IPS-NIHi11 (cell line): ENCODE measurements around the gene TMEM184B.

ENCODE experiments used
- DNase-seq: peaks from one replicate; pipeline ENCODE4 v3.0.0; 2012; ENCODE audit warnings: mixed read lengths, low spot score

The TMEM184B gene

DNA sequence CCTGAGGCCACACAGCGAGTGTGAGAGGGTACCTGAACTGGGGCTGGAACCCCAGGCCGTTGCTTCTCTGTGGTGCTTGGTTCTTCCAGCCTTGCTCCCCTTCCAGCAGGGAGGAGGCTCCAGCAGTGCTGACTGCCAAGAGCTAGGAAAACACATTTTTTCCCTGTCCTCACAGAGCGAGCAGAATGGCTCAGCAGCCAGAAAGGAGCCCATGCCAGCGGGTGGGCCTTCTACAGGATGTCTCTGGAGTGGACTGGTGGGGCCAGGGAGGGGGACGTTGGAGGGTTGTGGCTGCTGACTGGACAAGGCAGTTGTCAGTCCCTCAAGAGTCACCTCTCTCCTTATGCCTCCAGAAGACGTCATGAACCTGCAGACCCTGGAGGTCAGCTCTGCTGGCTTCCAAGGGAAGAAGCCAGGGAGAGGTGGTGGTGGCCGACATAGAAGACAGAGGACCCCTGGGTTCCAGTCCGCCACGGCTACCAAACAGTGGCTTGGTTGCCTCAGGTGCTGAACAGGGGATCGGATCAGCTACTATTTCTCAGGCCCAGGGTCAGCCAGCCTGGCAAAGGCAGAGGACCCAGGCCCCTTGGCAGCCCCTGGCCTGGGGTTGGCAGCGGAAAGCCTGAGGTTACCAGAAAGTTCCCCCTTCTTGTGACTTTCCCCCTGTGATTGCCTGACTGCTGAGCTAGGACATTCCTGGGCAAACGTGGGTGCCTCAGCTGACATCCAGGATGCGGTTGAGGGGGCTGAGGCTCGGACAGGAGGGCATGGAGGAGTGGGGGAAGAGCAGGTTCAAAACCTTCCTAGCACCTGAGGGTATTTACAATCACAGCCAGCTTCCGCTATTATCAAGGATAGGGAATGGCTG, 67.3 kb downstream of the TMEM184B start:
- DNase-seq = no peak

DNA sequence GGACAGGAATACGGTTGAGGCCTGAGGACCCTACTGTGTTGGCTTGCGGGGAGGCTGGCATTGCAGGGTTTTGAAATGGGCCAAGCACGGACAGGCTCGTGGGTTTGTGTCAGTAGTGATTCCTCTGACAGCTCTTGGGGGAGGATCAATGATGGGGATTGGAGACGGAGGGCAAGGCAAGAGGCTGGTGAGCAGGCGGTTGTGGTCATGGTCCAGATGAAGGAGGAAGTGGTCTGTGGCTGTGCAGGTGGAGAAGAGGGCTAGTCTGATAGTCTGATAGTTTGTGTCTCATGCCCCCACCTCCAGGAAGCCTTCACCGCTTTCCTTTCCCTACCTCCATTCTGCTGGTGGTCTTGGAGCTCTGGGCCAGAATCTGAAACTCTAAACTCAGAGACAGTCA, 68.0 kb downstream of the TMEM184B start:
- DNase-seq = no peak

DNA sequence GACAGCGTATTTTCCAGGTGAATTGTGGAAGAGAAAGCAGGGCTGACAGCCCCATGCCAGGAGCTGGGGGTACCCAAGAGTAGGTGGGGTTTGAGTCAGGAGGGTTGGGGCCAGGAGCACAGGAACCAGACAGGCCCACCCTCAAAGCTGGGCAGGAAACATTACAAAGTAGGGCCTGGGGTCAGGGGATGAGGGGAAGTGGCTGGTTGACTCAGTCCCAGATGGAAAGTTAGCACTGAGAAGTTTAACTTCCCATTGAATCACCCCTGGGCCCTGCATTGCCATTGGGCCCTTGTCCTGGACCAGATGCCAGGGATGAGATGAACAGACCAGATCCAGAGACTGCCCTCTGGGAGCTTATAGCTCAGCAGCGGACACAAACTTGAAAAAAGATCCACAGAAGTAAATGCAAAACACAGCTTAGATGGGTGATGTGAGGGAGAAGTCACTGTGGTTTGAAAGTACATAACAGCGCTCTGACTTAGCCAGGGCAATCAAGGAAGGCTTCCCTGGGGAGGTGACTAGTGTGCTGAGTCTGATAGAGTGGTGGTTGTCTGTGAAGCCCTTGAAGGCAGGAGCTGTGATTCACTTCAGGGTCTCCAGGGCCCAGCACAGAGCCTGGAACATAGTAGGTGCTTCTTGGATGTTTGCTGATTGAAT, 68.8 kb downstream of the TMEM184B start:
- no peak for DNase-seq

DNA sequence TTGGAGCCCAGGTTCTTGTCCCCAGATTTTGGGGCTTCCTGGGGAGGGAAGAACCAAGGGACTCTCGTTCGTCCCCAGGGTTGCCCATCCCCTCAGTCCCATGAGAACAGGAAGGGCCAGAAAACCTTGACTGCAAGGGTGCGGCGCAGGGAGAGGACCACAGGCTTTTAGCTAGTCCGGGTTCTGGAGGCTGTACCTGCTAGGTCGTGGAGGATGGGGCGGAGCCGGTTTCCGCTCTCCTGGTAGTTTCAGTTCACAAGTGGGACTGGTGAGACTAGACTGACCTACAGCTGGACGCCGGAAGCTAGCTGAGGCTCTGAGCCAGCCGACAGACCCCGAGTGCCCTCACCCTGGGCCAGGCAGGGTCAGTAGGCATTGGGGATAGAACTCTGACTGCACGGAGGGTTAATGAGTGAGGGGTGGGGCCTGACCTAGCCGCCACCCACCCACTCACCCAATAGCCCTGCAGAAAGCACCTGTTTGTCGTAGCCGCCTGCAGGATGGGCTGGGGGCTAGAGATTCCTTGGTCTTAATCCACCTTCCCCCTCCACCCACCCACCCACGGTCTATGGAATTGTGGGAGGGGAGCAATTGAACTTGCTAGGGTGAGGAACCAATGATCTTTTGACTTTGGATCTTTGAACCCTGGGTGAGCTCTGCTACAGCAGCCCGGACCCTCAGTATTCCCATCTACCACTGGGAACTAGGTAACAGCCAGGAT, 69.6 kb downstream of the TMEM184B start:
- DNase-seq = peak; percentile 73

DNA sequence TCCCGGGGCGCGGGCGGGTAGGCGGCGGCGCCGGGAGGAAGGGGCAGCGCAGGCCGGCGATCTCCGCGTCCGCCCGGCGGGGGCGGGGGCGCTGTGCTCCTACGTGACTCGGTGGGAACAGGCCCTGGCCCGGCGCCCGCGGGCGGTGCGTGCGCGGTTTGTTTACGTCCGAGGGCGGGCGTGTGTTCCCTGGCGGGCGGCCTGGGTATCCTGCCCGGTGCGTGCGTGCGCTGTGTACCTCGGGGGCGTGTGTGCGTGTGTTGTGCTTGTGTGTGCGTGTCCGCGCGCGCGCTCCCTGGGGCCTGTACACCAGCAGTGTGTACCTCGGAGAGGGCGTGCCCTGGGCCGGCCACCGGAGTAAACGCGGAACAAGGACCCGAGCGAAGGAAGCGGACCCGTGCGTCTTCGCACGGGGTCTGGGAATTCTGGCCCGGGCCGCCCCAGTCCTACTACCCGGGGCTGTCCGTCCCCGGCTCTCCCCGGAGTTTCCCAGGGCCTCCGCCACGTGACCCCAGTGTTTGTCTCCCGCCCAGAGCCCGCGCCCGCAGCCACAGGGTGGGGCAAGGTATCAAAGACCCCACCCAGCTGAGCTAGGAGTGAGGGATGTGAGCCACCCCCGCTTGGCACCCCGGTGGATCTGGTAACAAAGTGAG, 70.2 kb downstream of the TMEM184B start:
- DNase-seq = peak; percentile 70

DNA sequence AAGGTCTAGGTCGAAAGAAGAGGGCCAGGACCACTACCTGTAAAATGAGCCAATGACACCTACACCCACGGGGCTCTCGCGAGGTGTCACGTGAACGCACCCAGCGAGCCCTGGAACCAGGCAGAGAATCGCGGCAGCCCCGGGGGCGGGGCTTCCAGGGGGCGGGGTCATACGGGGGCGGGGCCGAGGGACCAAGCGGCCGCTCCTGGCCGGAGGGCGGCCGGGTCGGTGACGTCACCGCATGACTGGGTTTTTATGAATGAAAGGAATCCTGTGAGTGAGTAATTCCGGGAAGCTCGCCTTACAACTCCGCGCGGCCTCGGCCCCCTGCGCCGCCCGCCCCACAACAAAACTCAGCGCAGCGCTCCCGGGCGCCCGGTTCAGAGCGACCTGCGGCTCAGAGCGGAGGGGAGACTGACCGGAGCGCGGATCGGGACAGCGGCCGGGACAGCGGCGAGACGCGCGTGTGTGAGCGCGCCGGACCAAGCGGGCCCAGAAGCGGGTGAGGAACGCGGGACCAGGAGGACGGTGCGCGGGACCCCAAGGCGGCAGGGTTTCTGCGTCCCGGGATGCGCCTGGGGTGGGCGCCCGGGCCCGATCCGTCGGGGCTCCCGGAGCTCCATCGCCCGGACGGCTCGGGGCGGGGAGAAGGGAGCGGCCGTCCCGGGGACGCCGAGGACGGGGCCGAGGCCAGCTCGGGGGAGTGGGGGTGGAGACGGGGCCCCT, 70.9 kb downstream of the TMEM184B start, which contains the start of gene MAFF:
Gene MAFF (plus strand): TSS at position 284 of the 726 bp plus-strand sequence. CDS start 11,860 bp downstream, outside the sequence.
- peak; percentile 98 for DNase-seq

DNA sequence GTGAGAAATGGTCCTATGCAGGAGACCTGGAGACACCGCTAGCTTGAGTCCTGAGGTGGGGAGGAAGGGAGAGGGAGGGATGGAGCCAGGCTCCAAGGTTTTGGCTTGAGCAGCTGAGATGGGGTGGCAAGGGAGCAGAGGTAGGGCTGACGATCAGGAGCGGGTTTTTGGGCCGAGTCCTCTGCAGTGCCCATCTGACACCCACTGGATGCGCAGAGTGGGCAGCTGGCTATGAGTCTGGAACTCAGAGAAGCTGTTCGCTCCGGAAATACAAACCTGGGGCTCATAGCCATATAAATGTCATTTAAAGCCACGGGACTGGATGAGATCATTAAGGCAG, 71.5 kb downstream of the TMEM184B start:
- DNase-seq = no peak

DNA sequence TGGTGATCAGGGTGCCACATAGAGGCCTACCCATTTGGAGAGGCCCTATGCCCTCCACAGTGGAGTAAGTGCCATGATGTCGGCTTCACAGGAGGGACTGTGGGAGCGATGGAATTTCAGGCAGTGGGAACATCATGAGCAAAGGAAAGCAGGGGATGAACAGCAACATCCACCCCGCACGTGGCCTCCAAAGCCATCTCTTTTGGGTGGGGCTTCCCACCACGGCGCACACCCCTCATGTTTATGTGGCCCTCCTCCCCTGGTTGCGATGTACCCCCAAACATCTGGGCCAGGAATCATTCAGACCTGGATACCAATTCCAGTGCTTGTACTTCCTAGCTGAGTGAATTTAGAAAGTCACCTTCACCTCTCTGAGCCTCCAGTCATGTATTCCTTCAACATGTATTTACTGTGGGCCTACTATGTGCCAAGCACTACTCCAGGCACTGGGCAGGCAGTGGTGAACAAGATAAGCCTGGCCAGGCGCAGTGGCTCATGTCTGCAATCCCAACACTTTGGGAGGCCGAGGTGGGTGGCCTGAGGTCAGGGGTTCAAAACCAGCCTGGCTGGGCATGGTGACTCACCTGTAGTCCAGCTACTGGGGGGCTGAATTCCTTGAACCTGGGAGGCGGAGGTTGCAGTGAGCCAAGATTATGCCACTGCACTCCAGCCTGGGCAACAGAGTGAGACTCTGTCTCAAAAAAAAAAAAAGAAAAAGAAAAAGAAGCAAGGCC, 72.8 kb downstream of the TMEM184B start:
- DNase-seq = no peak

DNA sequence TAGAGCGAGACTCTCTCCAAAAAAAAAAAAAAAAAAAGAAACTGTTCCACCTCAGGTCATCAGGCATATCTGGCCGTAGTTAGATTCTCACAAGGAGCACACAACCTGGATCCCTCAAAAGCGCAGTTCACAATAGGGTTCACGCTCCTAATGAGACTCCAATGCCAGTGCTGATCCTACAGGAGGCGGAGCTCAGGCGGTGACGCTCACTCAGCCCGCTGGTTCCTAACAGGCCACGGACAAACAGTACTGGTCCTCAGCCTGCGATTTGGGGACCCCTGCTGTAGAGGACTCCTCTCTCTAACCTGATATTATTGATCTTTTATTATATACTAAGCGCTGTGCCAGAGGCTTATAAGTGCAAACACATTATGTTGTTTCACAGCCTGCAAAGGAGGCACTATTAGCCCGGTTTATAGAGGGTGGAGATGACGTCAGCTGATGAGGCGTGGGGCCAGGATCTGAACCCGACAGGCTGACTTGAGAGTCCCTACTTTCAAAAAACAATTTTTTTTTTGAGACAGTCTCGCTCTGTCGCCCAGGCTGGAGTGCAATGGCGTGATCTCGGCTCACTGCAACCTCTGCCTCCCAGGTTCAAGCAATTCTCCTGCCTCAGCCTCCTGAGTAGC, 75.9 kb downstream of the TMEM184B start:
- DNase-seq = no peak

DNA sequence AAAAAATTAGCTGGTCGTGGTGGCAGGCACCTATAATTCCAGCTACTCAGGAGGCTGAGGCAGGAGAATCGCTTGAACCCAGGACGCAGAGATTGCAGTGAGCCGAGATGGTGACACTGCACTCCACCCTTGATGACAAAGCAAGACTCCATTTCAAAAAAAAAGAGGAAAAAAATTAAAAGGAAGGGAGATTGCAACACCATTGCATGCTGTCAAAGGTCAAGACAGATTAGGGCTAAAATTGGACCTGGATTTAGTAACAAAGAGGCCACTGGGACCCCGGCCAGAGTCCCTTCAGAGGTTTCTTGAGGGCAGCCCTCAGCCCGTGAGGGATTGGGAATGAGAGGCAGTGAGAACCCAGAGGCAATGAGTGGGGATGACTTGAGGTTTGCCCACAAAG, 79.2 kb downstream of the TMEM184B start:
- DNase-seq = no peak

DNA sequence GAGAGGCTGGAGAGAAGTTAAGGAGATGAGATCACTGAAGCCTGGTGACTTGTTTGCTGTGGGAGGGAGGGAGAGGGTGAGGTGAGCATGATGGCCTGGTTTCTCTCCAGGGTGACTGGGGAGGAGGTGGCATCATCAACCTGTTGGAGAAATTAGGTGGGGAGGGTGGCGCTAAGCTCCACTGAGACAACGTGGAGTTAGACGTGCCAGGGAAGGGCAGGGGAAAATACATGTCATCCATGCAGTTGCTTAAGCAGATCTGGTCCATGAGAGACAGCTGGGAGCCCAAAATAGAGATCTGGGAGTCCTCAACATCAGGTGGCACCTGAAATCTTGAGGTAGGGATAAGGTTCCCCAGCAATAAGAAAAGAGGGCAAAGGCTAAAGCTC, 80.3 kb downstream of the TMEM184B start:
- DNase-seq = no peak

DNA sequence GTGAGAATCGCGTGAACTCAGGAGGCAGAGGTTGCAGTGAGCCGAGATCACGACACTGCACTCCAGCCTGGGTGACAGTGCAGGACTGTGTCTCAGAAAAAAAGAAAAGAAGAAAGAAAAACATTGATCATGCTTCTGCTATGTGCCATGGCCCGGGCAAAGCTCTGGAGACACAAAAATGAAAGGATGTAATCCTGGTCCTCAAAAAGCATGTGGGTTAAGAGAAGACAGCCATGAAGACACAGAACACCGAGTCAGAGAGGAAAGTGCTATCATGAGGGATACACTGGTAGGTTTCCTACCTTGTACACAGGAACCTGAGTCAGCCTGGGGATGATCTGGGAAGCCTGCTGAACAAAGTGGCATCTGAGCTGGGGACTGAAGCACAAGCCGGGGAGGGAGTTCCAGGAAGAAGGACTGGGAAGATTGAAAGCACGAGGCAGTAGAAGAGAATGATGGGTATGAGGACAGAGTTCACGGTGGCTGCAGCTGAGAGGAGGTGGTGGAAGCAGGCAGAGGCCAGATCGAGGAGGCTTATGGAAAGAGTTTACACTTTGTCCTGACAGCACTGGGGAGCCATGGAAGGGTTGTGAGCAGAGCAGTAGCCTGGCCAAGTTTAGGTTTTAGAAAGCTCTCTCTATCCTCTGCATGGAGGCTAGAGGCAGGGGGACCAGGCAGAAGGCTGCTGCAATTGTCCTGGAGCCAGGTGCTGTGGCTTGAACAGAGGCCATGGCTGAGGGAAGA, 80.9 kb downstream of the TMEM184B start:
- no peak for DNase-seq

DNA sequence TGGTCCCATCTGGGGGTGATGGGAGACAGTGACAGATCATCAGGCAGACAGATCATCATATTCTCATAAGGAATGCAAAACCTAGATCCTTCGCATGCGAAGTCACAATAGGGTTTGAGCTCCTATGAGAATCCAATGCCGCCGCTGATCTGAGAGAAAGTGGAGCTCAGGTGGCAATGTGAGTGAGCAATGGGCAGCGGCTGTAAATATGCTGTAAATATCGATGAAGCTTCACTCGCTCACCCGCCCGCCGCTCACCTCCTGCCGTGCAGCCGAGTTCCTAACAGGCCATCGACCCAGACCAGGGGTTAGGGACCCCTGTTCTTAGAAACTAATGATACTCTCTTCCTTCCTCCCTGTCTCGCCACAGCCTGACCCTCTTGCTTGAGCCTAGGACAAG, 81.8 kb downstream of the TMEM184B start:
- DNase-seq = no peak

DNA sequence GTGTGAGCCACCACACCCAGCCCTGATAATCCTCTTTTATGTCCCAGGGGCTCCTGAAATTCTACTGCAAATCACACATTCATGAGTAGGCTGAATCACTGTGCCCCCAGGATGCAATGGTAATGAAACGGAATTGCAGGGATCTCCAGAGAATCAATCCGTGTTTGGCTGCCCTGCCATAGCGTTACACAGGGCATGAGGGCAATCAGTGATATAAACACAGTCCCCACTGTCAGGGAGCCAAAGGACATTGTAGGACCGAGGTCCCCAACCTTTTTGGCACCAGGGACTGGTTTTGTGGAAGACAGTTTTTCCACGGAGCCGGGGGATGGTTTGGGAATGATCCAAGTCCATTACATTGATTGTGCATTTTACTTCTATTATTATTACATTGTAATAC, 82.2 kb downstream of the TMEM184B start:
- no peak for DNase-seq

DNA sequence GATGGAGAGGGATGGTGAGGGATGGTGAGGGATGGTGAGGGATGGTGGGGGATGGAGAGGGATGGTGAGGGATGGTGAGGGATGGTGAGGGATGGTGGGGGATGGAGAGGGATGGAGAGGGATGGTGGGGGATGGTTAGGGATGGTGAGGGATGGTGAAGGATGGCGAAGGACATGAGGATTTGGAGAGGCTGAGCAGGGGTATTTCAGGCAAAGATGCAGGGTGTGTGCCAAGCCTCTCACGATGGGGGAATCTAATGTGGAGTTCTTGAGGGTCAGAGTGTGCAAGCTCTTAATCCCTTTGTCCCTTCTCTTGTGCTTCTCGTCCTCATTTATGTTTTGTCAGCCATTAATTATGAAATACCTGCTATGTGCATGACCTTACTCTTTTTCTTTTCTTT, 83.7 kb downstream of the TMEM184B start:
- DNase-seq = no peak

DNA sequence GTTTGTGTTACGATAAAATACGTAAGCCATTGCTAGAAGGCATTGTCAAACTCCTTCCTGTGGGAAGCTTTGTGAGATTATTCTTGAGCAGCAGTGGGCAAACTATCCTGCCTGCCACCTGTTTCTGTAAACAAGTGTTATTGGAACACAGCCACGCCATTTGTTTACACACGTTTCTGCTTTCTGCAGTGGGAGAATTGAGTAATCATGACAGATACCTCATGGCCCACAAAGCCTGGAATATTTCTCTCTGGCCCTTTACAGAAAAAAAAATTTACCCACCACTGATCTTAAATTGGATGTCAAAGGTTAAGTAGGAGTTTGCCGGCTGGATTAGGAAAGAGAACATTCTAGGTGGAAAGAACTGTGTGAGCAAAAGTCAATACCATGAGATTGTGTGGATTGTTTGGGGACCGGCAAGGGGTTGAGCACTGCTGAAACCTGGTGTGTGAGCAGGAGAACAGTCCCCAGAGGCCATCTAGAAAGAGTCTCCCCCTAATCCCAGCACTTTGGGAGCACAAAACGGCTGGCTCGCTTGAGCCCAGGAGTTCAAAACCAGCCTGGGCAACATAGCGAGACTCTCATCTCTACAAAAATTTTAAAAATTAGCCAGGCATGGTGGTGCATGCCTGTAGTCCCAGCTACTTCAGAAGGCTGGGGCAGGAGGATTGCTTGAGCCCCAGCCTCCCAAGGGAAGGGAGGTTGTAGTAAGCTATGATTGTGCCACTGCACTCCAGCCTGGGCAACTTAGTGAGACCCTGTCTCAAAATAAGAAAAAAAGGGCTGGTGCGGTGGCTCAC, 85.2 kb downstream of the TMEM184B start:
- DNase-seq = no peak

DNA sequence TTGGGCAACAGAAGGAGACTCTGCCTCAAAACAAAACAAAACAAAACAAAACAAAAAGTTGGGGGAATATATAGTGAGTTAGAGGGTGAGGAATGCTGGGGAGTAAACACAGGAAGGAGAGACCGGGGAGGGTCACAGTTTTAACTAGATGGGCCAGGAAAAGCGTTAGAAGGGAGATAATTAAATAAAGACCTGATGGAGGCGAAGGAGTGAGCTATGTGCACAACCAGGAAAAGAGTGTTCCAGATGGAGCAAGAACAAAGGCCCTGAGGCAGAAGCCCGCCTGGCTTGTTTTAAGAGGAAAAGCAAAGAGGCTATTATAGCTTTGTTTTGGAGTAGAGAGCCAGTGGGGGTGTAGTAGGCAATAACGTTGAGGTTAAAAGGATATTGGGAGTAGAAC, 86.4 kb downstream of the TMEM184B start:
- DNase-seq = no peak

DNA sequence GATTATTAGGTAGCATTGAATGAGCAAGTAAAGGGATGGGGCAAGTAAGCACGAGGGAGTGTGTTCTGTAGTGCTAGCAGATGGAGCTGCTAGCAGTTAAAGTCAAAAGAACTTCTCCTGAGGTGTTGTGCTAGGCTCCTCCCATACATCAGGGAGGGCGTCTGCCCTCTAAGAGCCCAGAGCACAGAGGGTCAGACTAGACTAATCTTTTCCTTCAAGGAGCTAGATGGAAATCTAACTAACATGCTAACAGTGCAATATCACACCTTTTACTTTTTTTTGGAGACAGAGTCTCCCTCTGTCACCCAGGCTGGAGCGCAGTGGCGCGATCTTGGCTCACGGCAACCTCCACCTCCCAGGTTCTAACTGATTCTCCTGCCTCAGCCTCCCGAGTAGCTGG, 88.0 kb downstream of the TMEM184B start:
- DNase-seq = no peak
